Spleen (tissue), 11 donors: ENCODE results near the gene TBCC. TPM values are rescaled to one million over a fixed set of nuclear protein-coding genes. Genes with fewer than 3 reads are reported as not detected.

ENCODE experiments used
- DNase-seq: peaks from one replicate; pipeline ENCODE4 v3.0.0-alpha.2; 2020
- H3K27ac ChIP-seq, 8 donors: fragments of 200-600 bp; sonication (generic) in 7 of 8; 1 replicate in 4 of 8; 2 replicates in 4 of 8; pipeline versions ENCODE4 v1.5.0 to v1.8.0; 2016 to 2021; ENCODE audit warnings: inconsistent platforms in 4 of 8, mild to moderate bottlenecking in 4 of 8, moderate library complexity in 1 of 8
- H3K27me3 ChIP-seq, 7 donors: fragments of 200-600 bp; sonication (generic) in 6 of 7; replicated peaks in 1 of 7; 1 replicate in 4 of 7; 2 replicates in 3 of 7; pipeline versions ENCODE4 v1.5.0 to v1.8.0; 2016 to 2021; ENCODE audit warnings: inconsistent platforms in 3 of 7, mild to moderate bottlenecking in 1 of 7
- H3K36me3 ChIP-seq, 6 donors: fragments of 200-600 bp; sonication (generic) in 5 of 6; 1 replicate in 4 of 6; 2 replicates in 2 of 6; pipeline versions ENCODE4 v1.5.0 to v1.8.0; 2016 to 2021; ENCODE audit warnings: inconsistent platforms in 2 of 6
- H3K4me1 ChIP-seq, 6 donors: fragments of 200-600 bp; sonication (generic) in 5 of 6; 1 replicate in 3 of 6; 2 replicates in 3 of 6; pipeline versions ENCODE4 v1.5.0 to v1.8.0; 2016 to 2021; ENCODE audit warnings: inconsistent platforms in 3 of 6
- H3K4me3 ChIP-seq, 8 donors: fragments of 200-600 bp; sonication (generic) in 7 of 8; 1 replicate in 4 of 8; 2 replicates in 4 of 8; pipeline versions ENCODE4 v1.5.0 to v1.8.0; 2016 to 2021; ENCODE audit warnings: inconsistent platforms in 4 of 8, mild to moderate bottlenecking in 4 of 8, moderate library complexity in 2 of 8
- H3K9me3 ChIP-seq, 8 donors: fragments of 200-600 bp; sonication (generic) in 7 of 8; 1 replicate in 4 of 8; 2 replicates in 4 of 8; pipeline versions ENCODE4 v1.5.0 to v1.8.0; 2016 to 2021; ENCODE audit warnings: inconsistent platforms in 4 of 8
- POLR2A ChIP-seq, 3 donors: fragments of 450-650 bp; IDR thresholded peaks; one replicate each; pipeline ENCODE4 v1.5.1; 2017; ENCODE audit warnings: antibody characterized with exemption in 3 of 3, mild to moderate bottlenecking in 1 of 3
- POLR2AphosphoS5 ChIP-seq, 3 donors: sonication (generic); formaldehyde crosslinking; IDR thresholded peaks; one replicate each; pipeline ENCODE4 v1.5.1; 2017; ENCODE audit warnings: antibody characterized with exemption in 3 of 3
- WGBS, 5 donors: extraction: QIAGEN DNeasy Blood & Tissue Kit in 3 of 5; methylation state at CpG; one replicate each; pipeline versions ENCODE4 v1.1.5 to v1.1.7; 2013 to 2018; 5-methylcytosine and 5-hydroxymethylcytosine counted together
- intact Hi-C: fragments of 100-400 bp; cut with DNase I; formaldehyde crosslinking; loops from one replicate; pipeline ENCODE4 v1.15.0; 2023; ENCODE audit warnings: low total_unique reads
- polyA plus RNA-seq, 3 donors: library from polyadenylated mRNA; stranded (reverse); fragments of 200-250 nt; gene quantifications; one replicate each; pipeline ENCODE4 v1.2.1, GENCODE V29; 2013
- total RNA-seq, 7 donors: library from RNA; depleted of rRNA in 3 of 7; stranded (reverse); fragments of >200 nt in 3 of 7; fragmentation: NEBNext Ultra II Directional in 4 of 7; extraction: Animal tissue kit (Norgen Biotek cat#: 25700) in 4 of 7; gene quantifications; one replicate each; pipeline versions ENCODE4 v1.1.0 to v1.2.1, GENCODE V29; 2016 to 2021
- TF ChIP-seq, protein P1 (sequence below), 11 experiments: fragments of 200-600 bp in 7 of 11; fragments of 450-650 bp in 4 of 11; sonication (generic) in 4 of 11; IDR thresholded peaks in 8 of 11; conservative IDR thresholded peaks in 3 of 11; 1 replicate in 7 of 11; 2 replicates in 4 of 11; pipeline versions ENCODE4 v1.4.0 to v1.8.0; 2016 to 2021; ENCODE audit warnings: antibody characterized with exemption in 11 of 11, inconsistent platforms in 4 of 11, mild to moderate bottlenecking in 1 of 11
- donor health status: healthy with polysubstance abuse.
- donor health status: DM: no; HTN: no; CAD: no; lungs with moderate emphysema.
- donor health status: DM: no; HTN: no; CAD: no.
- donor health status: Bipolar disorder and iron deficiency.
- donor health status: healthy.
- donor health status: DM: no; HTN: no; CAD: no.
- donor health status: DM: yes; HTN: yes; CAD: no.

TBCC gene
- total and polyA plus RNA-seq, 10 donors = 22.2 to 63.3 (median 44.4) TPM

DNA sequence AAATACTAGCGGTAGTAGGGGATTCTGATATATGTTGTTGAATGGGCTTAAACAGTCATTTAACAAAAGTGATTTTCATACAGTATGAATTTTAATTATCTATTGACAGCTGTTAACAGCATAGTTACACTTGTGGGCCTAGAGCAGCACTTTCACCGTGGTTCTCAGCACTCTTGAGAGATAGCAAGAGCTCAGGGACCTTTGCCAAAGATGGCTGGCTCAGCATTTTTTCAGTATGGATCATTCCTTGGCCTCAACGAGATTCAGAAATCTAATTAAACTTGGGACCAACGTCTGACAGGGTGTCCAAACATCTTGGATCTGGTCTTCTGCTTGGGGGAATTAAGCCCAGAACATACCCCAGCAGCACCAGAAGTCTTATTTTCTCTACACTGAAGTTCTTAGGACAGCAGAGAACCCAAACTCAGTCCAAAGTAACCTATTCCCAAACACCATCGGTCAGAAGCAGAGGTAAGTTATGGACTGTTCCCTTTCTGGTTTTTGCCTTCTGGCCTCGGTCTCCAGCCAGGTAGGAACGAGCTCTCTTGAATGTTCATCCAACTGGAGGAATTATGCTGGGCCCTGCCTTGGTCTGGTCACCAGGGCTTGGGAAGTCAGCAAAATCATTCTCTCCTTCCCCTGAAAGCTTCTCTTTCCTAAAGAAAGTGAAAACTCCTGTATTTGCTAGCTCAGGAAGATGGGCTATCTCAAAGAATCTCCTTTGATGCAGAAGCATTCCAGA is 49.2 kb downstream of the TBCC start:
- Histone ChIP-seq H3K4me1 (peaks cover 0 to 16% (median 3%) of the 10 kb centered on the region in 6 donors), H3K27ac (peak overlapping the region in 2 of 8 donors; percentile 9 to 24), H3K36me3 (peaks cover 0 to 37% (median 20%) of the 10 kb centered on the region in 6 donors), H3K4me3 (no peak overlapping the region), H3K9me3 (no peaks in the 10 kb centered on the region), H3K27me3 (no peaks in the 10 kb centered on the region)
- DNase-seq = no peak
- TF ChIP-seq, protein P1, sequence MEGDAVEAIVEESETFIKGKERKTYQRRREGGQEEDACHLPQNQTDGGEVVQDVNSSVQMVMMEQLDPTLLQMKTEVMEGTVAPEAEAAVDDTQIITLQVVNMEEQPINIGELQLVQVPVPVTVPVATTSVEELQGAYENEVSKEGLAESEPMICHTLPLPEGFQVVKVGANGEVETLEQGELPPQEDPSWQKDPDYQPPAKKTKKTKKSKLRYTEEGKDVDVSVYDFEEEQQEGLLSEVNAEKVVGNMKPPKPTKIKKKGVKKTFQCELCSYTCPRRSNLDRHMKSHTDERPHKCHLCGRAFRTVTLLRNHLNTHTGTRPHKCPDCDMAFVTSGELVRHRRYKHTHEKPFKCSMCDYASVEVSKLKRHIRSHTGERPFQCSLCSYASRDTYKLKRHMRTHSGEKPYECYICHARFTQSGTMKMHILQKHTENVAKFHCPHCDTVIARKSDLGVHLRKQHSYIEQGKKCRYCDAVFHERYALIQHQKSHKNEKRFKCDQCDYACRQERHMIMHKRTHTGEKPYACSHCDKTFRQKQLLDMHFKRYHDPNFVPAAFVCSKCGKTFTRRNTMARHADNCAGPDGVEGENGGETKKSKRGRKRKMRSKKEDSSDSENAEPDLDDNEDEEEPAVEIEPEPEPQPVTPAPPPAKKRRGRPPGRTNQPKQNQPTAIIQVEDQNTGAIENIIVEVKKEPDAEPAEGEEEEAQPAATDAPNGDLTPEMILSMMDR (IDR thresholded peaks at IDR 0.05 in 8 of 11, conservative IDR thresholded peaks at IDR 0.05 in 3 of 11) = no peak
- TF ChIP-seq POLR2AphosphoS5 (IDR thresholded peaks at IDR 0.05) (no peak), POLR2A (IDR thresholded peaks at IDR 0.05) (no peak)
- 78 to 90% (median 81%) methylated on average over 7 of the region's 7 CpGs for WGBS, 5 donors
- intact Hi-C loops = no loop called here

DNA sequence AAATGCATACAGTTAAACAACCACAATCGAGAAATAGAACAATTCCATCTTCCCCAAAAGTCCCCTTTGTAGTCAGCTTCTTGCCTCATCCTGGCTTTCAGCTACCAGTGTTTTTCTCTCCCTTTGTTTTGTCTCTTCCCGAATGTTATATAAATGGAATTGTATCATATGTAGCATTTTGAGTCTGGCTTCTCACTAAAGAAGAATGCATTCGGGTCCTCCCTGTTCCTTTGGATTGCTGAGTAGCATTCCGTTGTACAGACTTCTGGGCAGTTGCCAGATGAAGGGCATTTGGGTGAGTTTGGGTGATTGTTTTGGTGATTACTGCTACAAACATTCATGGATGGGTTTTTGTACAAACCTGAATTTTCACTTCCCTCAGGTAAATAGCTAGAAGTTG is 51.3 kb downstream of the TBCC start:
- H3K9me3 ChIP-seq = no peaks in the 10 kb centered on the region
- intact Hi-C loops = no loop called here
- peak overlapping the region in 2 of 8 donors; percentile 37 to 71 for H3K27ac ChIP-seq
- peaks cover 0 to 58% (median 41%) of the 10 kb centered on the region in 6 donors for H3K36me3 ChIP-seq
- no peak for DNase-seq
- TF ChIP-seq POLR2AphosphoS5 (IDR thresholded peaks at IDR 0.05) (no peak), POLR2A (IDR thresholded peaks at IDR 0.05) (no peak)
- TF ChIP-seq, protein P1 (IDR thresholded peaks at IDR 0.05 in 8 of 11, conservative IDR thresholded peaks at IDR 0.05 in 3 of 11) = no peak
- H3K27me3 ChIP-seq = no peaks in the 10 kb centered on the region
- H3K4me3 ChIP-seq = no peak overlapping the region
- WGBS, 5 donors = 80 to 88% (median 87%) methylated on average over 4 of the region's 4 CpGs
- peaks cover 0 to 16% (median 5%) of the 10 kb centered on the region in 6 donors for H3K4me1 ChIP-seq

Other genes starting within 250 kb of the TBCC start
- gene UBR2, start 182.1 kb downstream of the TBCC start, total RNA-seq = 10 to 100 TPM; 41.6 to 51.8 (median 46.1) TPM
- gene UBR2, start 182.1 kb downstream of the TBCC start, polyA plus RNA-seq = 1 to 10 TPM; 7.4 to 9.9 (median 7.7) TPM
- 1 to 10 TPM in 4 of 7 donors, under 1 TPM in 3; 0.59 to 1.8 (median 1.3) TPM for gene PRPH2, start 23.5 kb downstream of the TBCC start, total RNA-seq
- under 1 TPM; 0.27 to 0.67 (median 0.48) TPM for gene PRPH2, start 23.5 kb downstream of the TBCC start, polyA plus RNA-seq
- gene BICRAL, start 35.9 kb upstream of the TBCC start, total RNA-seq = 10 to 100 TPM; 20.0 to 27.5 (median 25.3) TPM
- gene BICRAL, start 35.9 kb upstream of the TBCC start, polyA plus RNA-seq = 1 to 10 TPM; 3.4 to 4.8 (median 3.4) TPM
- 10 to 100 TPM; 63.4 to 92.4 (median 73.0) TPM for gene RPL7L1, start 133.5 kb upstream of the TBCC start, total RNA-seq
- gene RPL7L1, start 133.5 kb upstream of the TBCC start, polyA plus RNA-seq = 10 to 100 TPM; 27.6 to 63.0 (median 33.3) TPM
- gene PTCRA, start 169.9 kb upstream of the TBCC start, total RNA-seq = 10 to 100 TPM in 1 of 7 donors, 1 to 10 TPM in 6; 3.2 to 15.5 (median 6.4) TPM
- gene PTCRA, start 169.9 kb upstream of the TBCC start, polyA plus RNA-seq = 1 to 10 TPM; 1.1 to 2.9 (median 2.1) TPM
- 100 to 1,000 TPM in 5 of 7 donors, 10 to 100 TPM in 2; 82.2 to 115 (median 109) TPM for gene CNPY3, start 183.4 kb upstream of the TBCC start, total RNA-seq
- gene CNPY3, start 183.4 kb upstream of the TBCC start, polyA plus RNA-seq = 100 to 1,000 TPM in 1 of 3 donors, 10 to 100 TPM in 2; 94.2 to 109 (median 97.9) TPM
- 1 to 10 TPM in 6 of 7 donors, under 1 TPM in 1; 0.68 to 3.0 (median 2.0) TPM for gene GNMT, start 214.7 kb upstream of the TBCC start, total RNA-seq
- 1 to 10 TPM; 1.2 to 2.3 (median 1.4) TPM for gene GNMT, start 214.7 kb upstream of the TBCC start, polyA plus RNA-seq
- gene PEX6, start 233.1 kb upstream of the TBCC start, total RNA-seq = 10 to 100 TPM; 11.1 to 24.3 (median 19.8) TPM
- gene PEX6, start 233.1 kb upstream of the TBCC start, polyA plus RNA-seq = 10 to 100 TPM; 12.7 to 25.5 (median 16.8) TPM
- gene PPP2R5D, start 238.5 kb upstream of the TBCC start, total RNA-seq = 10 to 100 TPM; 23.6 to 40.2 (median 27.7) TPM
- gene PPP2R5D, start 238.5 kb upstream of the TBCC start, polyA plus RNA-seq = 10 to 100 TPM; 15.3 to 18.1 (median 15.6) TPM